Left forelimb (tissue), 1 donor: ENCODE measurements around the gene PEBP1.

Experiments used
- DNase-seq: peaks from one replicate; pipeline ENCODE4 v3.0.0-alpha.2; 2018; ENCODE audit warnings: low spot score

Gene PEBP1

DNA sequence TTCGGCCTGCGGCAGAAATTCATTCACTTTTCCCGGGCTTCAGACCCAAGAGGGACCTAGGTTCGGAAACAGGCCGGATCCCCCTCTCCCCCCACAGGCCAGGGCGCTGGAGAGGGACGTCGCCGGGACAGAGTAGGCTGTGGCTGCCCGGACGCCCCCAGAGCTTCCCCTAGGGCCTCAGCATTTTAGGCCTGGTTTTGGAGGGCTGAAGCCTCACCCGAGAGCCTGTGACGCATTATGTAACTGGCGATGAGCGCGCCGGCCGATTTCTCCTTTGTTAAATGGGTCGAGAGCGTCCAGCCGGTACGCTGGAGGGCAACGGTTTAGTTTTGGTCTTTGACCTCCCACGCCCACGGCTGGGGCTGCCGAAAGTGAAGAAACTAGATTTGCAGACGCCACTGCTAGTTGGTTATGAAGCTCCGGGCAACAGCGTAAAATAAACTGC lies 657 bp downstream of the PEBP1 start:
- no peak for DNase-seq

DNA sequence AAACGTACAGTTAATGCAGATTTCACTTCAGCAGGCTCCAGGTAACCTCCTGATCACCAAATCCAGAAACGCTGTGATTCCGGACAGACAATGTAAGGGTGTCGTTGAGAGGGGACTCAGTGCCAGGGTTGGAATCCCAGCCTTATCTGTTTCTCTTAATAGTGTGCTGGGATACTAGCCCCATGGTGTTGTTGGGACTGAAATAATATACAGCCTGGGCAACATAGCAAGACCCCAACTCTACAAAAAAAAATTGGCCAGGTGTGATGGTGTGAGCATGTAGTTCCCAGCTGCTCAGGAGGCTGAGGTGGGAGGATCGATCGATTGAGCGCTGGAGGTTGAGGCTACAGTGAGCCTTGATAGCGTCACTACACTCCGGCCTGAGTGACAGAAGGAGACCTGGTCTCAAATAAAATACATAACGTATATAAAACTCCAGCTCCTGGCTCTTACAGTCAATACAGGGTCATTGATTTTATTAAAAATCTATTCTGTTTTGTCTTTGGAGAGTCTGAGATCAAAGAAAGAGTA lies 1.3 kb downstream of the PEBP1 start:
- no peak for DNase-seq

DNA sequence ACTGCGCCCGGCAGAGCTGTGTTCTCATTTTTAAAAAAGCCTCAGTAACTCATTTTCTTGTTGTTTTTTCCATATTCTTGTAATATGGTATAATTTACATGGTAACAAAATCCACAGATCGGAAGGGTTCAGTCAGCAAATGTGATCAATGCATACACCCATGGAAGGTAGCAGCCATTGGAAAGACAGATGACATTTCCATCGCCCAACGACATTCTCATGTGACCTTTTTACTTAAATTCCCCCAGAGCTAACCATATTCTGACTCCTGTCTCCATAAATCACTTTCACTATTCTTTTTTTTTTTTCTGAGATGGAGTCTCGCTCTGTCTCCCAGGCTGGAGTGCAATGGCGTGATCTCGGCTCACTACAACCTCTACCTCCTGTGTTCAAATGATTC lies 4.9 kb downstream of the PEBP1 start:
- DNase-seq, result no peak

DNA sequence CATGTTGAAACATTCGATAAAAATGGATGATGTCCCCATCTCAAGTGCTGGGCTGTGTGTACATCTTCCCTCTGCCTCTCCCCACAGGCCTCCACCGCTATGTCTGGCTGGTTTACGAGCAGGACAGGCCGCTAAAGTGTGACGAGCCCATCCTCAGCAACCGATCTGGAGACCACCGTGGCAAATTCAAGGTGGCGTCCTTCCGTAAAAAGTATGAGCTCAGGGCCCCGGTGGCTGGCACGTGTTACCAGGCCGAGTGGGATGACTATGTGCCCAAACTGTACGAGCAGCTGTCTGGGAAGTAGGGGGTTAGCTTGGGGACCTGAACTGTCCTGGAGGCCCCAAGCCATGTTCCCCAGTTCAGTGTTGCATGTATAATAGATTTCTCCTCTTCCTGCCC lies 8.6 kb downstream of the PEBP1 start:
- no peak for DNase-seq

DNA sequence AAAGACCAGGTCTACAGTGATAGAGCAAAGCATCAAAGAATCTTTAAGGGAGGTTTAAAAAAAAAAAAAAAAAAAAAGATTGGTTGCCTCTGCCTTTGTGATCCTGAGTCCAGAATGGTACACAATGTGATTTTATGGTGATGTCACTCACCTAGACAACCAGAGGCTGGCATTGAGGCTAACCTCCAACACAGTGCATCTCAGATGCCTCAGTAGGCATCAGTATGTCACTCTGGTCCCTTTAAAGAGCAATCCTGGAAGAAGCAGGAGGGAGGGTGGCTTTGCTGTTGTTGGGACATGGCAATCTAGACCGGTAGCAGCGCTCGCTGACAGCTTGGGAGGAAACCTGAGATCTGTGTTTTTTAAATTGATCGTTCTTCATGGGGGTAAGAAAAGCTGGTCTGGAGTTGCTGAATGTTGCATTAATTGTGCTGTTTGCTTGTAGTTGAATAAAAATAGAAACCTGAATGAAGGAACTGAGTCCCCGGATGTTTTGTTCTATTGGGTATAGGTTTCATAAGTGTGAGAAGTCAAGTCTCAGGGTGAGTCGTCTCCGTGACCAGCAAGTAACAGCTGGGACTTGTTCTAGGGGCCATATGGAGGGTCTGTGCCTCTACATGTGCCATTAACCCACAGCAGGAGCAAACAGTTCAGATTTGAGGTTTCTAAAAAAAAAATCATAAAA lies 9.3 kb downstream of the PEBP1 start:
- no peak for DNase-seq

DNA sequence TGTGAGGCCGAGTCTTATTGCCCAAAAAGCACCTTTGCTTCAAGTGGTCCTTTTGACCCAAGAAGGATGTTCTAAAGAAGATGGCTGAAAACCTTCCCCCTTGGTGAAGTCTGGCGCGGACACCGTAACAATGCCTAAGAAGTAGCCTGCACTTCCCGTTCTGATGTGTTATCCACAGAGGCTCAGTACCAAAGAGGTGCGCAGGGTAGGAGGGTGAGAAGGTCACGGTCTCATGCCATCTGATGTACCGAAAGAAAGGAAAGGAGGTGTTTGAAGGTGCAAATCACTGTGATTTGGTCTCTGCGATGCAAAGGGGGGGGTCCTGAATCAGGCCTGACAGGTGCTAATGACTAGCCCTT lies 9.9 kb downstream of the PEBP1 start:
- no peak for DNase-seq

DNA sequence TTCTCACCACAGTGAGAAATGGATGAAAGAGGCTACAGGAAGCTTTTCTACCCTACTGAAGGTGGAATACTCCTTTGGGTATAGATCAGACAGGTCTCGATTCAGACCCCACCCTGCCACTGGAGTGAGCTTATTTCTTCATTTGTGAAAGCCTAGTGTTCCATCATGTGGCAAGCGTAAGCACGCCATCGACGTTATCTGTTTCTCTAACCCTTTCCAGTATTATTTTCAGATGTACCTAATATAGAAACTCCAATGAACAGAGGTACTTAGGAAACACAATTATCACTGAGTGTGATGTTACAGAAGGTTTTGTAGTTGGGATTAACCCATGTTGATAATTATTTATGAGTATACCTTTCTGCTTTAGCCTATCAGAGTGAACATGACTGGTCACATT lies 12.4 kb downstream of the PEBP1 start:
- no peak for DNase-seq

DNA sequence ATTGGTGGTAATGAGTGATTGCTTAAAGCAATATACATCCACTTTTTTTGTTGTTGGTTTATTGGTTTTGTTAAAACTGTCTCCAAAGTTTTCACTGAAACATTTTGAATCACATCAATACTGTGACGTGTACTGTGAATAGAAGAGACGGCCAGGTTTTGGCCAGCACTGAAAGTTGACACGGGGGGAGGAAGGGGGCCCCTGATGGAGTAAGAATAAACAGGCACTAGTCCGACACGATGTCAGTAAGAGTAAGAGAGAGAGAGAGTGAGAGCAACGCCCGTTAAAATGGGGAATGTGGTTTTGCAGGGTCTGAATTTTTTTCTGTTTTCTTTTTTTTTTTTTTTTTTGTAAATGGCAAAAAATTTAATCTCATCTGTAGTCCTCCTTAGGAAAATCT lies 14.7 kb downstream of the PEBP1 start:
- no peak for DNase-seq

DNA sequence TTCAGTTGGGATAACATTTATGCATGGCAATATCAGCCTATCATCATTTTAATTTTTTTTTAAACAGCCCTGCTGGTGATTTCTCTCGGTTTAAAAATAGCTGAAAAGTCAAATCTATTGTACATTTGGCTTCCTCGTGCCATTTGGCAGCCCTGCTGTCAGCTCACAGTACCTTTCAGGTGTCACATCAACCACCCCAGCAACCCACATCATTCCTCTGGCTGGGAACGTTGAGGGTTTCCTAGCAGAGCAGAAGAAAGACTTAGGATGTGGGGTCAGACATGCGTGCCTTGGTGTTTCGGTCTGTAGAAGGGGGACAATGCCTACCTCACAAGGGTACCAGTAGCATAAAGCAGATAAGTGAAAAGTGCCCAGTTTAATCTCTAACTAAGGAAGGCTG lies 15.8 kb downstream of the PEBP1 start:
- no peak for DNase-seq

DNA sequence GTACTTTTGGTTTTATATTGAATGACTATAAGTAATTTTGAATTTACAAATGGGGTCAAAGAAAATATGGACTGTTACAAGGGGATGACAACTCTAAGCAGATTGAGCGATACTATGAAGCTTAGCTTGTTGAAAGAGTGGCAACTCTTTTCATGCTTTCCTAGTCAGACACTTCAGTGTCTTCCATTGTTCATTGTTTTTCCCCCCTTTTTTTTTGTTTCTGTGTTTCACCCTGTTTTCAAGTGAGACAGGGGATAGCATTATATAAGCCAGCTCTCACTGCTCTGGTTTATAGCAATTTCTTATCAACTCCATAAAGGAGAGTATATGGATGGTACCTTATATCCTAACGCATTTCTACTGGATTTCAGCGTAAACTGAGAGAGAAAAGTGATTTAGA lies 24.6 kb downstream of the PEBP1 start:
- DNase-seq, result no peak

DNA sequence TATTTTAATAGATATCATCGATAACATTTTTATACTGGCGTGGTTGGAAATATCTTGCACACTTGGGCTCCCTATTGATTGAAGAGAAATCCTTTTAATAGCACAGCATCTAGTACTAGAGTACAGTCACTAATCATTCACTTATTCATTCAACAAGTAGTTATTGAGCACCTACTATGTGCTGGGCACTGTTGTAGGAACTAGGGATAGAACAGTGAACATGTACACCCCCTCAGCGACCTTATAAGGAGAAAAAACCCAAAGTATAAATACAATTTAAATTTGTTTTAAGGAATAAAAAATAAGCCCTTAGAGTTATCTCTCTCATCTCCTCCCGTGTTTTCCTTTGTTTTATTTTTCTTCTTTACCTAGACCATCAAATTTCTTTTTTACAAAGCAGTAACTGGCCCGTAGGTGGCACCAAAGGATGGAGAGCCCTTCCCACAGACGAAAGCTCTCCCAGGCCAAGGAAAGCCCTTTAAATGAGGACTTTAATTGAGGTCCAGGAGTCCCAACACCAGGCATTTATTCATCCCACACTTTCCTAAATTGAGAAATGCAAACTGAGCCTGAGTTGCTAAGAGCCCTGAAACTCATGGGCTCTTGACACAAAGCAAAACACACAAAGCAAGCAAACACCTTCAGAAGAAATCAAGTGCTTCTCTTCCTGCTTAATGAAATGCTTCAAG lies 29.0 kb downstream of the PEBP1 start:
- DNase-seq, result no peak

DNA sequence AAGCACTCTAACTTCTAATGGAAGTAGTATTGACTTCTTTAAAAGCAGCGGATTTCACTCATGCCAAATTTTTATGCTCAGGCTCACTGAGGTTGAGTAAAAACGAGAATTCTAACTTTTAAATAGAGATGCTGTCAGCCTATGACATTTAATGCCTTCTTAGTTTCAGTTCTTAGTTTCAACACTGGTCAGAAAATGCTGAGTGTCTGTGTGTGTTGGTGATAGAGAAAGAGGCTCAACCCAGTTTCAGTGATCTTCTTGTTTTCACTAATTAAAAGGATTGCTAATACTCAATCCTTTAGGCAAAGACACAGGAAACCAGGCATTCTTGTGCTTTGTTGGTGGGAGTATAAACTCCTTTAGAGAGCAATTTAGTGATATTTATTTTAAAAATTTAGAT lies 31.0 kb downstream of the PEBP1 start:
- no peak for DNase-seq

DNA sequence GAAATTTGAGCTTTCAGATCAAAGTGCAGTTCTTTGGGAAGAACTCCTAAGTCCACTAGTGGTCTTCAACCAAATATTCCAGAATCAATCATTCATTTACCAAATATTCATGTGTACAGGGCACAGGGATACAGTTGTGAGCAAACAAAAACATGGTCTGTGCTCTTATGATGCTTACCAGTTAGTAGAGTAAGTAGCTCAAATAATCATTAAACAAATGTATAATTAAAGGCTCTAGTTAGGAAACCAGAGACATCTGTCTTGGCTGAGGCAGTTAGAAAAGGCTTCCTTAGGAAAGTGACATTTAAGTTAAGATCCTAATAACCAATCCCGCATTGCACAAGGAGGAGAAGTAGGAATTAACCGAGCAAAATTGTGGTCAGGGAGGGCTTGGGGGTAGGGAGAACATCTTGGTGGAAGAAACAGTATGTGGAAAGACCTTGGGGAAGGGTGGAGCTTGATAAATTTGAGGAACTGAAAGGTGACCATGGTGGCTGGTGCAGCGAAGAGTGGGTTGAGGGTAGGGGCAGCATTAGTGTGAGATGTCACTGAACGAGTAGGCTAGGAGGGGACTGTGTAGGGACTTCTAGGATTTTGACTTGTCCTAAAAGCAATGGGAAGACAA lies 40.0 kb downstream of the PEBP1 start:
- no peak for DNase-seq

DNA sequence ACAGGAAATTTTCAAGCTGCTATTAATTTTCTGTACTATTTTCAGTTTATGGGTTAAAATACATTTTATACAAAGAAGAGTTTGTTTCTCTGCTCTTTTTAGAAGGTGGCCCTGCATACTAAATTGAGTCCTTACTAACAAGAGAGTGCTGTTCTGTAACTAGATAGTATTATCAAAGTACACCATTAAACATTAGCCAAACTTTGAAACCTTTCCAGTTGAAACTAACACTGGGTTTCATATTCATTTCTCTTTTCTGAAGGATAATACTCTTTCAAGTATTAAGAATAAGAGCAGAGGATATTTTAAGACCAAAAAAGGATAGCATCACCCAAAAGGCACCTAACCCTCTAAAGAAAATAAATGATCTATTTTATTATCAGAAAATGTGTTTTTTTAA lies 47.2 kb downstream of the PEBP1 start:
- no peak for DNase-seq

DNA sequence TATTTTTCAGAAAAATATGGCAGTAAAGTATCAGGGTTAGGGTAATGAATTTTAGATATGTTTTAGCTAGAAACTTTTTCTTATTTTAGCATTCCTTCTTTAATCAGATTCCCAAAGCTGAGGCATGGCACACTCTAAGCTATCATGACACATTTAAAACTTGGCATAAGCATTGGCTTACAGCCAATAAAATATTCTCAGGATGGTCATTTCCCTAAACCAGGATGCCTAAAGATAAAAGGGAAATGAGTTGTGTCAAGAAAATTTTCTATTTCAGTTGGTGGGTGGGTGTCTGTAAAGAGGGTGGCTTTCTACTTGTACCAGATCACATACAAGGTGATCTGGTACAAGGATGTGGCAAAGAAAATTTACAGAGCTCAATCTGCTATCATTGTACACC lies 47.8 kb downstream of the PEBP1 start:
- no peak for DNase-seq

DNA sequence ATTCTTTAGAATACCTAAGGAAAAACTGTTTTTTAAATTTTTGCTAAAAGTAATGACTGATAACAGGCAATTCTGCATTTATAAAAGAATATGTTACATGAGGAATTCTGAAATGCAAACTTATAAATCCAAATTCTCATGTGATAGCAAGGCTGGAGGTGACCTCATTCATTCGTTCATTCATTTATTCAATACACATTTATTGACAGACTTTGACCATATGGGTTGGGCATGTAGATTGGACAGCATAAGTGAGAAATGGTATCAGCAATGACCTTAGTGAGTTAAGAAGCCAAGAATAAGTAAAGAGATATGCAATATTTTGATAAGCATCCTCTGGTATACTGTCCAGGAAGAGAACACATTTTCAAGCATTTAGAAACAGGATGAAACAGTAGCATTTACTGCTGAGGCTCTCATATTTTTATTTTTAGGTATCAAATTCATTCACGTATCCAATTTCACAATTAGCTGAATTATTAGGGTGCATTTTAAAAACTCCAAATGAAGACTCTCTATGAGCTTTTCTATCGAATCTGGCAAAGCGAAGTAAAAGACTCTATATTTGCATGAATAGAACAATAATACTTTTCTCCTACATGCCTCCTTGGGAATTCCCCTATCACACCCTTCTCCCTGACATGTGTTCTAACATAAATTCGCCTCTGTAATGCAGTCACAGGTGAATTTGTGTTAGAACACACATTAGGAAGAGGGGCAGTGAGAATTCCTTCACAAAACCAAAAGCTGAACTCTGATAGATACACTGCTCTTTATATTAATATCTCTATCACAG lies 49.9 kb downstream of the PEBP1 start:
- no peak for DNase-seq

DNA sequence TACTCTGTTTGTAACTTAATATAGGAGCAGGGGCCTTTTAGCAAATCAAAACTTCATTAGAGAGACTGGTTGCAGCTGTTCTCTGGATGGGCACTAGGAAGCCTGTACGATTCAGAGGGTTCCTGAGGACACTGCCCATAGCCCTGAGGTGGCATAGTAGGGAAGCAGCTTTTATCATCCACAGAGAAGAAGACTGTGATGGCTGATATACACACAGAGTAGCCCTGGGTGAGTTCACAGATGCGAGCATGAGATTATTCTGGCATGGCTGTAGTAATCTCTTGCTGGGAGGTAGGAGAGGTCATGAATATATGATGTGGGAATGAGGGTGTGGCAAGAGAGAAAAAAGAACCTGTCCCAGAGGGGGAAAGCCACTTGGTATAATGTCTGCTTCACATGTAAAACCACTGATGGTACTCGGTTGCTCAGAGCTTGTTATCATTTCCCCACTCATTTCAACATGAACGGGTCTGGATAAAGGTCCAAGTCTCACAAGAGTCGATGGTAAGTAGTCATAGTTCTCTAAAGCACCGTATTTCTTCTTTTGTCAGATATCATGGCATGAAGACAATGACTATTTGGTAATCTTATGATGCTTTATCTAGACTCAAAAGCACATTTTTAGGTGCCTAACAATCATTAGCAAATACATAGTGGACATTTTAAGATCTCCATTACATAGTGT lies 52.0 kb downstream of the PEBP1 start:
- no peak for DNase-seq

DNA sequence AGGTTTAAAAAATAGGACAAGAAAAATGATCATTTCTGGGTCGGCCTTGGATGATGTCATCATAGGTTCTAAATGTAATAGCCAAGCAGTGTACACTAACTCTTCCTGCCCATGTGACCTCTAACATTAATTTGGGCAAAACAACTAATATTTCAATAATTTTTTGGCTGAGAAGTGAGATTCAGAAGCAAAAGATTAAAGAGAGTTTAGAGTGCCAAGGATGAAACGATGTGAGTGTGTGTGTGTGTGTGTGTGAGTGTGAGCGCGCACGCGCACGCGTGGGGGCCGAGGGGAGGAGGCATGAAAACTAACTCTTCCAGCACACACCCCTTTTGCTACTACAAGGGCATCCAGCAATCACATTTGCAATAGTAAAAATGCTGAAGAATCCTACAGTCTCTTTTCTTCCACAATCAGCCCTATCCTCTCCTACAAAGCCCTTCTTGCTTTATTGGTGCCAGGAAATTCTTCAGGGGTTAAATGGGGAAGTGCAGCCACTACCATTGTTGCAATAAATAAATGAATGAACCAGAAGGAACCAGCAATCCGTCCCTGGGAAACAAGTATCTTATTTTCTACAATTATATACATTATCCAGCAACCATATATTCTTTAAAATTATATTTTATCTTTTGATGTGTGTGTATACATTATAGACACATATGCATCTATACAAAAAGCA lies 52.9 kb downstream of the PEBP1 start:
- peak; percentile 73 for DNase-seq

DNA sequence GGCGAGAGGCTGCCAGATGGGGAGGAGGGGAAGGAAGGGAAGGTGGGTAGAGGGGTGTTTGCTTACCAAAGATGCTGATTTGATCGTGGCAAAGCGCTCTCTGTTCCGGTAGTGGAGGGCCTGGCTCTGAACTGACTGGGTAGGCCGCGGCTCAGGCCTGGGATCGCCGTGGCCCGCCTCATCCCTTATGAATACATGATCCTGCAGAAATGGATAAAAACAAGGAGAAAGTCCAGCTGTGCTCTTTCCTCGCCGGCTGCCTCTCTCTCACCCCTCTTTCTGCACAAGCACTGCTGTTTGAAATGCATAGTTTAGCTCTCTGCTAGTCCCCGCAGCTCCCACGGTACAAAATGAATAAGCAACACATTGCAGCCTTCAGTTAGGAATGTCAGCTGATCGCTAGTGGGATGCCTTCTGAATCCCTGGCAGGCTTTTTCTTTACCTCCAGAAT lies 53.8 kb downstream of the PEBP1 start:
- DNase-seq, result peak; percentile 73

DNA sequence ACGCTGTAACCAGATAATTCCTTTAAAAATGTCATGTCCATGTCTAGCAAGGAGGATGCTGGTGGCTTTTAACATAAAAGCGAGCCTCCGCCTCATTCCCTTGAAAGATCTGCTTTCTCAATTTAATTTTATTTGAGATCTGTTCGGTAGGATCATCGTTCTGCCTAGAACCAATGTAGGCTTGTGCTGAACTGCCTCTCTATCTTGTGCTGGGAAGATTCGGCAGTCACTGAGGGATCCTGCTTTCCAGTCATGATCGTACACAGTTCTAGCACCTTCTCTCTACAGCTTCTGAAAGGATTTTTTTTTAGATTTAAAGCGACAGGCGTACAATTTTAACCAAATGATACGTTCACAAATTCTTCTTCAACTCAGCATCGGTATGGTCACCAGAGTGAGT lies 54.3 kb downstream of the PEBP1 start:
- DNase-seq, result no peak

DNA sequence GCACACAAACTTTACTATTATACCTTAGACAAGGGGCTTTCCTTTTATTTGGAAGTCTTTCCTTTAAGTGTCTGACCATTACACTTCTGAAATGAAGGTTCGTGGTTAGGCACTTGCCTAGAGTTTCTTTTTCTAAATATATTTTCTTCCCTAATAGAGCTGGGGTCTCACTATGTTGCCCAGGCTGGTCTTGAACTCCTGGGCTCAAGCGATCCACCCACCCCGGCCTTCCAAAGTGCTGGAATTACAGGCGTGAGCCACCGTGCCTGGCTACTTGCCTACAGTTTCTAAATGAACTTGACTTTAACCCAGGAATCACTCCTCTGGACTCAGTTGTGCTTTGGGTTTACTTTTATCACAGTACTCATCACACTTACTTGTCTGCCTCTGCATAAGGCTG lies 57.6 kb downstream of the PEBP1 start:
- no peak for DNase-seq
